Bone marrow (tissue), 2 donors: ENCODE results near the gene UHRF1.
"Not testable (repeated sequence)": the region's sequence is repeated elsewhere in the genome, so short reads cannot be mapped to it uniquely, and the experiment has no call there.

Experiments used
- DNase-seq, 2 donors: peaks; one replicate each; lab custom pipeline; 2025; lab: John Stamatoyannopoulos, UW

Gene UHRF1

DNA sequence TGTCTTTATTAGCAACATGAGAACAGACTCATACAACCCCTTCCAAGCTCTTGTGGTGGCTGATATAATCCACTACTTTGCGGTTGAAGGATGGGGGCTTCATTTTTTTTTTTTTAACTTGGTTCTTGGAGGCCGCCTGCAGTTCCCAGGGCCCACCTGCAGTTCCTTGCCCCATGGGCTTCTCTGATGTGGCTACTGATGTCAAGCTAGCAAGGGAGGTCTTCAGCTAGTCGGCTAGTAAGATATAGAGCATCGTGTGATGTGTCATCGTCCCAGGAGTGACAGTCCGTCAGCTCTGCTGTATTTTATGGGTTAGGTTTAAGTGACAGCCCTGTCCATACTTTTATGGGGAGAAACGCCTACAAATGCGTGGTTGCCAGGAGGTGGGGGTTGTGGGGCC, 26.1 kb downstream of the UHRF1 start:
- DNase-seq = no peak

GRCh38 chr19:4937060-4937459, 27.8 kb downstream of the UHRF1 start:
- DNase-seq = no peak

DNA sequence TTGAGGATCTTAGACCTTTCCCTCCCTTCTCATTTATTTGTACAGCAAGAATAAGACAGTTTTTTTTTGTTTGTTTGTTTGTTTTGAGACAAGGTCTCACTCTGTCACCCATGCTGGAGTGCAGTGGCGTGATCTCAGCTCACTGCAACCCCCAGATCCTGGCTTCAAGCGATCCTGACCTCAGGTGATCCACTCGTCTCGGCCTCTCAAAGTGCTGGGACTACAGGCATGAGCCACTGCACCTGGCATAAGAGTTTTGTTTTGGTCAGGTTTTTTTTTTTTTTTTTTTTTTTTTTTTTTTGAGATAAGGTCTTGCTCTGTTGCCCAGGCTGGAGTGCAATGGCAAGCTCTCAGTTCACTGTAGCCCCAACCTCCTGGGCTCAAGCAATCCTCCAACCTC, 29.2 kb downstream of the UHRF1 start:
- not testable (repeated sequence) for DNase-seq

GRCh38 chr19:4939466-4939865, 30.2 kb downstream of the UHRF1 start:
- no peak for DNase-seq

GRCh38 chr19:4941638-4942169, 32.4 kb downstream of the UHRF1 start:
- DNase-seq = not testable (repeated sequence)

GRCh38 chr19:4950650-4951049, 41.3 kb downstream of the UHRF1 start:
- DNase-seq = not testable (repeated sequence)

GRCh38 chr19:4951656-4952055, 42.4 kb downstream of the UHRF1 start:
- DNase-seq = no peak

DNA sequence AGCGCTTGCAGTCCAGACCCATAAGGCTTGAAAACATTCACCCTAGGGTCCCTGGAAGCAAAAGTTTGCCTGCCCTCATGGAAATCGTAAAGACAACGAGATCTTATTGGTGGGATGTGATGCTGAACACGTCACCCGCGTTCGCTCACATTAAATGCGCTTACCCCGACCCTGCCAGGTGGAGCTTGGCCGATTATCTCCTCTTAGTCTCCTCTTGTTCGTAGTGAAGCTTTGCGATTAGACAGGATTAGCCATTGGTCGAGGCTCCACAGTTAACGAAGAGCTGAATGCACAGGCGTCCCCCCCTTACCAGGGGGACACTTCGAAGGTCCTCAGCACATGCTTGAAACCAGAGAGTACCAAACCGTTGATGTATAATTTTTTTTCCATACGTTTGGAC, 43.6 kb downstream of the UHRF1 start:
- no peak for DNase-seq

GRCh38 chr19:4954320-4955149, 45.2 kb downstream of the UHRF1 start:
- not testable (repeated sequence) for DNase-seq

DNA sequence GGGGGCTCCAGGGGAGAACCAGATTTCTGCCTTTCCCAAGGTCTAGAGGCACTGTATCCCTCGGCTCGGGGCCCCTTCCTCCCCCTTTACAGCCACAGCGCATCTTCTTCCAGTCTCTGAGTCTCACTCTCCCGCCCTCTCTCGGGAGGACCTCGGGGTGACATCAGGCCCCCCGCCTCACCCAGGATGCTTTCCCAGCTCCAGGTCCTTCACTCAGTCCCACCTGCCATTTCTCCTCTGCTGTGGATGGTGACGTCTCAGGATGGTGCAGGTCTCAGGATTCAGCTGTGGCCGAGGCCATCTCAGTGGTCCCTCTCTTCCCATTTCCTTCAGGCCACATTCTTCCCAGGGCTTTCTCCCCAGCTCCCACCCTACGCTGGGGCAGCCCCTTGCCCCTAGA, 46.0 kb downstream of the UHRF1 start:
- DNase-seq = no peak

DNA sequence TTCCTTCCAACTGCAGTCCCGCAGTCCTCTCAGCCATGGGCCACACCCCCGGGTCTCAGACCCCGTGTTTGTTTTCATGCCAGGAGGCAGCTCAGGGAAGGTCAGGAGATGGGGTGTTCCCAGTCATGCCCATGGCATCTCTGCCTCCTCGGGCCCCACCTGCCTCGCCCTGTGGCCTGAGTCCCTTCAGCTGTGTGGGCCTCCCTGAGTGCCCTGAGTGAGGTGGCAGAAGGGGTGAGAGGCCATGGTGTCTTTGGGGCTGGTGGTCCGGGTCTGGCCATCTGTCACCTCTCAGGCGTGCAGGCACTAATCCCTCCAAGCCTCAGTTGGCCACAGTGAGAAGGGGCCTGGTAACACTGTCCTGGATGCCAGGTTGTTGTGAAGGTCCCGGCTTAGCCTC, 48.7 kb downstream of the UHRF1 start:
- no peak for DNase-seq

DNA sequence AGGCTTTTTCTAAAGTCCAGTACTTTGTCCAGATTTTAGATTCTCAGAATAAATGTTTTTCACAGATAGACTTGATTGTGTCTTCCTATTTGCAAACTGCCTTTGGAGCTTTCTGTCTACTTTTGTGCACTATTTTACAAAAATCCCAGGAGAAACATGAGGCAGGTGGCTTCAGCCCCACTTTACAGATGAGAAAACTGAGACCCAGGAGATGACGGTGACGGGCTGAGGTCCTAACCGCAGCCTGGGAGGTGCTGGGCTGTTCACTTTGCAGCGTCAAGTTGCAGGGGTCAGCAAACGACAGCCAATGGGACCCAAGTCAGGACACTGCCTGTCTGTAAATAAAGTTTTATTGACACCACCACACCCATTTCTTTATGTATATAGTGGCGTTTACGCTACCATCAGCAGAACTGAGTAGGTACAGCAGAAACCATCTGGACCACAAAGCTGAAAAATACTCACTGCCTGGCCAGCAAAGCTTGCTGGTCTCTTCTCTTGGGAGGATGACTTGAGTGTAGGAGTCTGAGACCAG, 52.9 kb downstream of the UHRF1 start:
- DNase-seq = no peak

- no peak for DNase-seq
Measured at GRCh38 chr19:4965061-4965460, 55.8 kb downstream of the UHRF1 start.

DNA sequence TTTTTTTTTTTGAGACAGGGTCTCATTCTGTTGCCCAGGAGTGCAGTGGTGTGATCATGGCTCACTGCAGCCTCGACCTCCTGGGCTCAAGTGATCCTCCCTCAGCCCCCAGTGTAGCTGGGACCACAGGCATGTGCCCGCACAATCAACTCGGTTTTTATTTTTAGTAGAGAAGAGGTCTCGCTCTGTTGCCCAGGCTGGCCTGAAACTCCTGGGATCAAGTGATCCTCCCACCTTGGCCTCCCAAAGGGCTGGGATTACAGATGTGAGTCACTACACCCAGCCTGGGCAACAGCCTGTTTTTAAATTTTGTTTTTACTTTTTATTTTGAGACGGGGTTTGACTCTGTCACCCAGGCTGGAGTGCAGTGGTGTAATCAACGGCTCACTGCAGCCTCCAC, 57.3 kb downstream of the UHRF1 start:
- no peak for DNase-seq

DNA sequence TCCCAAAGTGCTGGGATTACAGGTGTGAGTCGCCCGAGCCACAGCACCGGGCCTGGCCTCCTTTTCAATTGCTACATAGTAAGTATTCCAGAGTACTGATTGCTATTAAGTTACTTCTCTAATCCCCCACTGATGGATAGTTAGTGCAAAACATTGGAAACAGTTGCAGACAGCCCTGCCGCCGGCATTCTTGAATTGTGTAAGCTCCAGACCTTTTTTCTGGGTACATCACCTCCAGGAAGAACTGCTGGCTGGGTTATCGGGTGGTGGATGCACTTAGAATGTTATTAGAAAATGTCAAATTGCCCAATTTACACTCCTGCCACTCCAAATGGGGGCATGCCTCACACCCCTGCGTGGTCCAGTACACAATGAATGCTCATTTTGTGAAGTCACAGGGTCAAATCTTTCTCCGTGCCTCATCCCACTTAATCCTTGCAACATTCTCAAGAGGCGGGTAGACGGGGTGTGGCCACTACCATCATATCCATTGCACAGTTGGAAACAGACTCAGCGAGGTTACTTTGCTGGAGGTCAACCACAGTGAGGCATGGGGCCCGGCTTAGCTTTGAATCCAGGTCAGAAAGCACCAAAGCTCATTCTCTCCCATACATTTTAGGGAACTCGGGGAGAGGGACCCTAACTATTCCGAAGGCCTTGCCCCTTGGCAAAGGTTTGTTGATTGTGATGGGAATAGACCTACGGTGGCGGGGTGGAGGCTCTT, 58.6 kb downstream of the UHRF1 start:
- no peak for DNase-seq

DNA sequence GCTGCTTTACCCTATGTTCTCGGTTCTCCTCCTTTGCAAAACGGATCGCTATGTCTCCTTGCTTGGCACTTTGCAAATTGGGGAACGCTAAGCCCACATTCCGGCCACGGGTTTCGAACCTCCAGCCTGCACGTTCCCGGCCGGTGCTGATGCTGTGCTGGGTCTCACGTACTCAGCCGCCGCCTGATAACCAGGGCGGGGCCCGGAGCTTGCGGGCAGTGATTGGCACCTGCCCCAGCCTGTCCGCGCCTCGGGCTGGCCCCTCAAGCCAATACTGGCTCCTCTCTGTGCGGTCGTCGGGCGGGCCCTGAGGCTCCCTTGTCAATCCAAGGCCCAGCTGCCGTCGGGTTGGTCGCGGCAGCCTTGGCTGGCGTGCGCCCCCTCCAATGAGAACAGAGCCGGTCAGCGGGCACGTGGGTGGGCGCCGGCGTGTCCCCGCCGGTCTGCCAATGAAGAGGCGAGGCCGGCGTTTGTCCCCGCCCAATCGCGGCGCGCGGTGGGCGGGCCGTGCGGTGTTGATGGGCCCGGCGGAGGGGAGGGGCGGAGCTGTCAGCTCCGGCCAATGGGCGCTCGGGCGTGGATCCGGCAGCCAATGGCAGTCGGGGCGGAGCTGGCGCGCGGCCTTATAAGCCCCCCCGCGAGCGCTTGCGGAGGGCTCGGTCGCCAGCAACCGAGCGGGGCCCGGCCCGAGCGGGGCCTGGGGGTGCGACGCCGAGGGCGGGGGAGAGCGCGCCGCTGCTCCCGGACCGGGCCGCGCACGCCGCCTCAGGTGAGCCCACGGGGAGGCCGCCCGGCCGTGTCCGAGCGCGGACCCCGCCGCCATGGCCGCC, 59.4 kb downstream of the UHRF1 start, which contains the start of gene KDM4B:
TSS of gene KDM4B (plus strand) at position 652 of the 830 bp plus-strand sequence. CDS start 63,778 bp downstream, outside the sequence.
- DNase-seq = peak; percentile 86 to 96

DNA sequence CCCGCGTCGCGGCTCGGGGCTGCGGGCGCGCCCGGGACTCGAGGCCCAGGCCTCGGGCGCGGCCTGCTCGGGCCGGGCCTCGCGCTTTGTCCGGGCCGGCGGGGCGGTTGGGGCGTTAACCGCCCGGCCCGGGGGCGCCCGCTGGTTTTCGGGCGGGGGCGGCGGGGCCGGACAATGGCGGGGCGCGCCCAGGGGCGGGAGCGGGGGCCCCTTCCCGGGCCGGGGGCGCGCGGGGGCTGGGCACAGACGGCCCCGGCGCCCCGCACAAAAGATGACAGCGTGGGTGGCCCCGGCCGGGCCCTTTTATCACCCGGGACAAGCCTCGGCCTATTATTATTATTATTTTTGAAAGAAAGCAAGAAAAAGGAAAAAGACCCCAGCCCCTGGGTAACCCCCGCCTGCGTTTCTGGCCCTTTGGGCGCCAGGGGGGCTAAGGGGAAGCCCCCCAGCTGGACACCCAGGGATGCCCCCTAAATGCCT, 60.0 kb downstream of the UHRF1 start:
- DNase-seq = no peak

GRCh38 chr19:4969772-4970531, 60.7 kb downstream of the UHRF1 start:
- no peak for DNase-seq

GRCh38 chr19:4970558-4971423, 61.5 kb downstream of the UHRF1 start:
- DNase-seq = no peak

- DNase-seq = no peak
Measured at GRCh38 chr19:4971424-4971793, 62.1 kb downstream of the UHRF1 start.
